Iris pigment epithelial cell (primary cell): ENCODE data around the gene IFNE.
A peak's percentile ranks its signal among the peaks of the same experiment; 100 is the strongest.

Source experiments
- DNase-seq: peaks from one replicate; pipeline ENCODE4 v3.0.0-alpha.2; 2011; ENCODE audit warnings: low read depth

IFNE gene

DNA sequence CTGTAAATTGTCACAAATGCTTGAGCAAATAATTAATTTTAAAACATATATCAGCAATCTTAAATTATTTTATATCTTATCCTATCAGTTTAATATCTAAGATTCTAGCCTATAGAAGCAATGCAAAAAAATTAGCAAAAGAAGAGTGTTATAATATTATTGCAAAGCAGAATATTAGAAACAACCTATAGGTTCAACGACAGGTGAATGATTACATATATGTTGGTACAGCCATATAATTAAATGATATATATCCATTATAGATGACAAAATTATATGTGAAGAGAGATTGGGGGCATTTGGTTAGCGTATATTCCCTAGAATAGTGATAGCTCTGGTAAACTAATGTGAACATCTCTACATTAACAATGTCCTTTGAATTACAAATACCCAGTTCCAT is at the start of gene IFNE:
IFNE (minus strand) TSS at position 101 of the 400 bp plus-strand sequence. CDS start 619 bp downstream, outside the sequence.
- no peak for DNase-seq

GRCh38 chr9:21528123-21528808 is 46.2 kb upstream of the IFNE start:
- DNase-seq = no peak

DNA sequence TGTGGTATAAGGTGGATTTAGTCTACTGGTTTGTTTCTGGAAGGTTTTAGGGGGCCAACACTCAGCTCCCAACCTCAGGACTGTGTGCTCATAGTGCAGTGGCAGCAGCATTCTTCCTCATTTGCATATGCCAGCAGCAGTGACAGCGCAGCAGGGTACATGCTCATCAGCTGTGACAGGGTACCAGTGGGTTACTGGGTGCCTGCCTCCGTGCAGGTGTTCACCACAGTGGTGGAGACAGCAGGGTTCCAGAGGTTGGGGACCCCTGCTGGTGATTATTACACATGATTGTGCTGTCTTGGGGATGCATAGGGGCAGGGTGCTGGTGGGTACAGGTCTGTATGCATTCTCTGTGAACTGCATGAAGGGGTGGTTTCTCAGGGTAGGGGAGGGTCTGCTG is 45.5 kb upstream of the IFNE start:
- DNase-seq = no peak

GRCh38 chr9:21525174-21525573 is 43.1 kb upstream of the IFNE start:
- no peak for DNase-seq

- no peak for DNase-seq
Measured at GRCh38 chr9:21524099-21524830, 42.2 kb upstream of the IFNE start.

DNA sequence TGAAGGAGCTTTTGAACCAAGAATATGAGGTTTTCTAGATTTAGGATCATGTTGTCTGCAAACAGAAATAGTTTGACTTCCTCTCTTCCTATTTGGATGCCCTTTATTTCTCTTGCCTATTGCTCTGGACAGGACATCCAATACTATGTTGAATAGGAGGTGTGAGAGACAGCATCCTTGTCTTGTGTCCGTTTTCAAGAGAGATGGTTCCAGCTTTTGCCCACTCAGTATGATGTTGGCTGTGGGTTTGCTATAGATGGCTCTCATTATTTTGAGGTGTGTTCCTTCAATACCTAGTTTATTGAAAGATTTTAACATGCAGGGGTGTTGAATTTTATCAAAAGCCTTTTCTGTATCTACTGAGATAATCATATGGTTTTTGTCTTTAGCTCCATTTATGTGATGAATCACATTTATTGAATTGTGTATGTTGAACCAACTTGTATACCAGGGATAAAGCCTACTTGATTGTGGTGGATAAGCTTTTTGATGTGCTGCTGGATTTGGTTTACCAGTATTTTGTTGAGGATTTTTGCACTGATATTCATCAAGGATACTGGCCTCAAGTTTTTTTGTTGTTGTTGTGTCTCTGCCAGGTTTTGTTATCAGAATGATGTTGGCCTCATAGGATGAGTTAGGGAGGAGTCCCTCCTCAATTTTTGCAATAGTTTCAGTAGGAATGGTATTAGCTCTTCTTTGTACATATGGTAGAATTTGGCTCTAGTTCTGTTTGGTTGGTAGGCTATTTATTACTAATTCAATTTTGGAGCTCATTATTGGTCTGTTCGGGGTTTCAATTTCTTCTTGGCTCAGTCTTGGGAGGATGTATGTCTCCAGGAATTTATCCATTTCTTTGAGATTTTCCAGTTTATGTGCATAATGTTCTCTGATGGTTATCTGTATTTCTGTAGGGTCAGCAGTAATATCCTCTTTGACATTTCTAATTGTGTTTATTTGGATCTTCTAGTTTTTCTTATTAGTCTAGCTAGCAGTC is 41.2 kb upstream of the IFNE start:
- no peak for DNase-seq

- DNase-seq = no peak
Measured at GRCh38 chr9:21522348-21522747, 40.2 kb upstream of the IFNE start.

DNA sequence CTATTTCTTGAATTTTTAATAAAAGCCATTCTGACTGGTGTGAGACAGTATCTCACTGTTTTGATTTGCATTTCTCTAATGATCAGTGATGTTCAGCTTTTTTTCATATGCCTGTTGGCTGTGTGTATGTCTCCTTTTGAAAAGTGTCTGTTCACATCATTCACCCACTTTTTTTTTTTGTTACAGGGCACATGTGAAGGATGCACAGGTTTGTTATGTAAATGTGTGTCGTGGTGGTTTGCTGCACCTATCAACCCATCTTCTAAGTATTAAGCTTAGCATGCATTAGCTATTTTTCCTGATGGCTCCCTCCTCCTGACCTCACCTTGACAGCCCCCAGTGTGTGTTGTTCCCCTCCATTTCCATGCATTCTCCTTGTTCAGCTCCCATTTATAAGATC is 39.3 kb upstream of the IFNE start:
- no peak for DNase-seq

DNA sequence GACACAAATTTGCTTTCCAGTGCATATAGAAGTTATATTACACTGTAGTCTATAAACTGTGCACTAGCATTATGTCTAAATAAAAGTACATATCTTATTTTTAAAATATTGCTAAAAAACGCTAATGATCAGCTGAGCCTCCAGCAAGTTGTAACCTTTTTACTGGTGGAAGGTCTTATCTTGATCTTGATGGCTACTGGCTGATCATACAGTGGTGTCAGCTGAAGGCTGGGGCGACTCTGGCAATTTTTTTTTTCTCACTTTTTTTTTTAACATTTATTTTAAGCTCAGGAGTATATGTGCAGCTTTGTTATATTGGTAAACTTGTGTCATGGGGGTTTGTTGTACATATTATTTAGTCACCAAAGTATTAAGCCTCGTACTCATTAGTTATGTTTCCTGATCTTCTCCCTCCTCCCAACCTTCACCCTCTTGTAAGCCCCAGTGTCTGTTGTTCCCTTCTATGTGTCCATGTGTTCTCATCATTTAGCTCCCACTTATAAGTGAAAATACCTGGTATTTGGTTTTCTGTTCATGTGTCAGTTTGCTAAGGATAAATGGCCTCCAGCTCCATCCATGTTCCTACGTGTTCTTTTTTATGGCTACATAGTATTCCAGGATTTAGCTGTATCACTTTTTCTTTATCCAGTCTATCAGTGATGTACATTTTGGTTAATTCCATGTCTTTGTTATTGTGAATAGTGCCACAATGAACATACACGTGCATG is 38.6 kb upstream of the IFNE start:
- DNase-seq = no peak

DNA sequence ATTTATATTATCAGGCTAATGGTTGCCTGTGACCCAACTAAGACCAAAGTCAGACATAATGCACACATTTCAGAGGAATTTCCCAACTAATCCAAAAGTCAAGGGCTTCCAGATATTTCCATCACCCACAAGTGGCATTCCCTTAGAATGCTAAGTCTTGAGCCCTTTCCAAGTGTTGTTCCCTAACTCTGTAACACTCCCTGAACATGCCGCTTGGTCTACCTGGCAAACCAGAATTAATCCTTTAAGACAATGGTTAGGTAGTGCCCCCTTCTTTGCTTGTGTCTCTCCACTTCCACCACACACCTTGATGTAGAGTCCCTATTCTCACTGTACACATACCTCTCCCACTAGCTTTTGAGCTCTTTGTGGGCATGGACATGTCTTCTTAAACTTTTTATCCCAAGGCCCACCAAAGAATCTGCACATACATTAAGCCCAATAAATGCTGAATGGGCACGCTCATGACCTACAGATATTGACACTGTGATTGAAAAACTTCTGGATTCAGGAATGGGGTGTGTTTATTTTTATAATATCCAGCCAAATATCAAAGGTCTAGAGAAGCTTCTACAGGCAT is 37.8 kb upstream of the IFNE start:
- DNase-seq = no peak

- DNase-seq = no peak
Measured at GRCh38 chr9:21516796-21517195, 34.7 kb upstream of the IFNE start.

DNA sequence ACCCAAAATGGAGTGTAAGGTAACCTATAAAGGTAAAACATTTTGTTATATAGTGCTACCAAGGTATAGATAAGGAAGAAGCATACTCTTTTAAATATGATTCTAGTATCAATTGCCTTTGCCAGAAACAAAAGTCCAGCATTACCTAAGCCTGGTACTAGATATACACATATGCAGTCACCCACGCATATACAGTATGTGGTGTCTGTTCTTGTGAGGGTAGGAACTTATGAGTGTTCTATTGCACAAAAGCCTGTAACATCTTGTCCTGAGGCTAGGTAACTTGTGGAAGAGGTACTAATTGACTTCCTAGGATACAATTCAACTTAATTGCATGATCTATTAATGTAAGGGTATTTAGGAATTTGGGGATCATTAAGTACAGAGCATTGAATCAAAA is 31.3 kb upstream of the IFNE start:
- peak; percentile 19 for DNase-seq

GRCh38 chr9:21510806-21511205 is 28.7 kb upstream of the IFNE start:
- no peak for DNase-seq

DNA sequence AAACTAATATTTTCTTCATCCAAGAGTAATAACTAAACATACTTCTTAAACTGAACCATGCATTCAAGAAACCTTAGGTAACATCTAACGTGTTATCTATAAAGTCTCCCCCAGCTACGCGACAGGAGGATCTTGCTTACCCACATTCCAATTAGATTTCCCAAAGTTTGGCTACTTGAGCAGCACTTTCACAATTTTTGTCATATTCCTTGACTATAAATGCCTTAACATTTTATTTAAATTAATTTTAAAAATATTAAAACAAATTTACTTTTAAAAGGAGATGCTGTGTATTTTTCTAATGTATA is 25.3 kb upstream of the IFNE start:
- DNase-seq = no peak

DNA sequence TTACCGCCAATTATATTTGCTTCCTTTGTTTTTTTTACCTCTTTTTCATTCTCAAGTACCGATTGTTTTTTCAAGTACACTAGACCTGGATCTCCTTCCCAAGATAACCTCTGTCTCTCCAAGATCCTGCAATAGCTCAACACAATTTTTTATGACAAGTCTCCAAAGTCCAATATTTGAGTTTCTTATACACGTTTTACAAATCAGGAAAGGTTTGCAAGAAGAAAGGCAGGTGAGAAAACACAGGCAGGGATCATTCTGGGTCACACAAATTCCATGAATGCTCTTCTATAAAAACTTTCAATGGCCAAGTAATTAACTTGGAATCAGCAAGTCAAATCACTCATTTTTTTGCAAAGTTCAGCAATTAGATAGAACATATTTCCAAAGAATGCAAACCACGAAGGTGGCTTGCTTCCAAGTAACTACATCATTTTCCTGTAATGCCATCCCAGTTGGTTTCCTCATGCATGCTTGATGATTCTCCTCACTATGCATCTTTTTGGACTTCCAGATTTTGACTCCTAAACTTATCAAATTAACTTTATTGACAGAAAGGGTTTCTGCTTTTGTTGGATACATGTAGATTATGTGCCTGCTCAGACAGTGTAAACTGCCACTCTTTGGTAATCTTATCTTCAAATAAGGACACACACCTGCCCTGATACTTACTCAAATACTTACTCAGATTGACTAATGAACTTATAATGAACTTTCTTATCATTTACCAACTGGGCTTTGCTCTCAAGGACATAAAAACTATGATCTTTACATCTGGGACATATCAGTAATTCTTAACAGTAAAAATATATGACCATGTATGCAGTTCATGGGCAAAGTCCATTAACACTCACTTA is 24.7 kb upstream of the IFNE start:
- DNase-seq = peak; percentile 94

DNA sequence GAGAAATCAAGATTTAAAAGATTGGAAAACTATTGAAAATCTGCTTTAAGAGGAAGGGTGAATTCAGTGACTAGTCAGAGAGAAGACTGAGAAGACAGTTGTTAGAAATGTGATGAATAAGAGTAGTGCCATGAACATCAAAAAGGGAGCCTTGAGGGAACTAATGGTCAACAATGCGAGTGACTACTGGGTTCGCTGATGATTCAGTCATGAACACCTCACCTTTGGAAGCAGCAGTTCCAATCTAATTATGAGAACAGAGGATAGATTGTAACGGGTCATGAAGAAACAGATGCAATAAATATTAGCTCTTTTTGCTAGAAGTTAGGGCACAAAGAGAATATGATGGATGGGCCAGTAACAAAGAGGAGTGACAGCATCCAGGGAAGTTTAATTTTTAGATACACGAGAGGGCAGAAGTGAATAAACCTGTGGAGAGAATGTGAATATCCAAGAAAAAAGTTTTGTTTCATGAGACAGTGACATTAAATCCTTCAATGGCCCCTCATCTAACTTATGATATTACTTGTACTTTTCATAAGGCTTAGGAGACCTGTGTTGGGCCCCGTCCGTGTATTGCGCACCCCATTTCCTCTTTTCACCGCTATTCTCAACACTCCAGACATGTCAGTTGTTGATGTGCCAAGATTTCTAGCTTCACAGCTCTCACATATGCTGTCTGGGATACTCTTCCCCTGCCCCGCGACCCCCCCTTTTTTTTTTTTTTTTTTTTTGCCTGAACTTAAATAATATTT is 23.5 kb upstream of the IFNE start:
- DNase-seq = peak; percentile 35

- DNase-seq = no peak
Measured at GRCh38 chr9:21504894-21505293, 22.8 kb upstream of the IFNE start.

DNA sequence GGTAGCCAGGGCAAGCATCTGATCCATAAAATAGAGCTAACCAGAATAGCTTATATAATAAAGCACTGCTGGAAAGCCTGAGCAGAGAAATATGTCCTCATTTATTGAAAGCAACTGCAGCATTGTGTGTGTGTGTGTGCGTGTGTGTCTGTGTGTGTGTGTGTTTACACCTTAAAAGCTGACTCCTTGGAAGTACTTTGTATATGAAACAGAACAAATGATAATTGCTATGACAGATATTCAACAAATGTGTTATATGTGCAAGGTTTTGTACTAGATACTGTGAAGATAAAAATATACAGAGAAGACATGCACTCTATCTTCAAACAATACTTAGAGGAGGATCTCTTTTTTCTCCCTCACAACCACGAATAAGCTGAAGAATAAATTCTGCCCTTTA is 22.0 kb upstream of the IFNE start:
- DNase-seq = no peak

GRCh38 chr9:21502586-21502985 is 20.5 kb upstream of the IFNE start:
- no peak for DNase-seq

DNA sequence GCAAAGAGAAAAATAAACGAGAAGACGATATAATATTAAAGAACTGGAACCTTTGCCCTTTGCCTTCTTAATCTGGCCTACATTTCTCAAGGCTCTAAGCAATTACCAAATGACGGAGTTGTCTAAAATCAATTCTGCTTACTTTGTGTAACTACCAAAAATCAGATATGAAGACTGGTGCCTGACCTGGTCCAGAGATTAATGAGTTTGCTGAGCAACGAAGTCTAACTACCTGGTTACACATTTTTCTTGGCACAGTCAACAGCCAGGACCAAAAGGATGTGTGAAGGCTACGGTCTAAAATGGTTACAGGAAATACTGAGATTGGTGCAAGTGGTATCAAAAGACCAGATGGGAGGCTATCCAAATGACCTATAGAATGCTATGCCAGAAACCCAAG is 17.8 kb upstream of the IFNE start:
- no peak for DNase-seq
